ENCODE data around the gene COL18A1. TPM values are rescaled to one million over a fixed set of nuclear protein-coding genes. Genes with fewer than 3 reads are reported as not detected.

COL18A1 gene
- polyA plus RNA-seq, 3 donors = 0.80 to 4.1 (median 1.1) TPM

DNA sequence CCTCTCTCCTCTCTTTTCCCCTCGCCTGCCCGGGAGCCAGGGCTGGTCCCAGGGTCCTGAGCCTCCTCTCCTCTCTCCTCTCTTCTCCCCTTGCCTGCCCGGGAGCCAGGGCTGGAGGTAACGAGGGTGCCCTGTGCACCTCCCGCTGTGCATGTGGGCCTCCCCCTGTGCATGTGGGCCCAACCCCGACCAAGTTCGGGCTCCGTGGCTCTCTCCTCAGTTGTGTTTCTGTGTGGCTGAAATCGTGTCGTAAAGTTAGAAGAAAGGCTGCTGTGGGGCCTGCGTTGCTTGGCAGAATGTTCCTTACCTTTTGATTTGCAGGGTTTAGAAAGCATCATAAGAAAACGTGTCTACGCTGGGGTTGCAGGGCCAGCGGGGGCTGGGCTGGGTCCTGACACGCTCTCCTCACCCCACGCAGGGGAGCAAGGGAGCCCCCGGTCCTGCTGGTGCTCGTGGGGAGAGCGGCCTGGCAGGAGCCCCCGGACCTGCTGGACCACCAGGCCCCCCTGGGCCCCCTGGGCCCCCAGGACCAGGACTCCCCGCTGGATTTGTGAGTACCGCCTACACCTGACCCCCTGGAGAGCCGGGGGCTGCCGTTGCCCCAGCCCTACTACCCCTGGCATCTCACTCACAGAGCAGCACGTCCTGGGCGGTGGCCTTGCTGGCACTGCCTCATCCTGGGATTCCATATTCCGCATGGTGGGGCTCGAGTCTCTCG lies 81.6 kb downstream of the COL18A1 start:
- no peak overlapping the region for H3K27ac Mint-ChIP-seq
- no peak for DNase-seq
- H2AFZ ChIP-seq (ENCODE audit: insufficient read depth, low read depth, low read length, poor library complexity, severe bottlenecking) = no peak overlapping the region
- no peaks in the 10 kb centered on the region for H3K36me3 Mint-ChIP-seq
- no peaks in the 10 kb centered on the region for H3K9me3 Mint-ChIP-seq
- no peaks in the 10 kb centered on the region for H4K20me1 ChIP-seq (ENCODE audit: insufficient read depth, low read length)
- intact Hi-C loops (cut with micrococcal nuclease) = no loop called here
- no peaks in the 10 kb centered on the region for H3K27me3 ChIP-seq (ENCODE audit: control insufficient read depth in 2 of 2, insufficient read depth in 2 of 2, low read length in 2 of 2)
- no peaks in the 10 kb centered on the region for H3K36me3 ChIP-seq (replicated peaks in 1 of 2; ENCODE audit: control insufficient read depth in 1 of 2, insufficient read depth in 2 of 2, low read length in 2 of 2)
- no peak overlapping the region for H3K4me3 Mint-ChIP-seq
- no peaks in the 10 kb centered on the region for H3K9me3 ChIP-seq (replicated peaks in 1 of 2; ENCODE audit: control insufficient read depth in 1 of 2, insufficient read depth in 1 of 2, low read length in 2 of 2)
- no peak overlapping the region for H3K9ac ChIP-seq (ENCODE audit: insufficient read depth, low read length, poor library complexity, severe bottlenecking)
- H3K4me1 ChIP-seq (ENCODE audit: control insufficient read depth in 1 of 2, insufficient read depth in 2 of 2, low read length in 2 of 2) = peaks cover 23 to 27% of the 10 kb centered on the region in 2 donors
- peaks cover 22% of the 10 kb centered on the region for H3K4me1 Mint-ChIP-seq
- TF ChIP-seq CTCF (IDR thresholded peaks at IDR 0.05) = no peak
- WGBS (ENCODE audit: insufficient coverage) = 95% methylated on average over 24 of the region's 29 CpGs
- H3K27me3 Mint-ChIP-seq (ENCODE audit: low read depth in 3 of 3) = peaks cover under 1 to 5% (median 4%) of the 10 kb centered on the region in 3 donors
- no peak overlapping the region for H3K27ac ChIP-seq (ENCODE audit: low read depth in 1 of 2, low read length in 2 of 2)
- H3K4me2 ChIP-seq (replicated peaks; ENCODE audit: extremely low read depth, low read length, poor library complexity, severe bottlenecking) = no peak overlapping the region
- H3K4me3 ChIP-seq (replicated peaks in 1 of 3; ENCODE audit: low read depth in 2 of 3, low read length in 3 of 3) = no peak overlapping the region
- H3K79me2 ChIP-seq (ENCODE audit: insufficient read depth, low read length) = no peaks in the 10 kb centered on the region

- DNase-seq = no peak
- WGBS (ENCODE audit: insufficient coverage) = 97% methylated on average over 28 of the region's 33 CpGs
- peak overlapping the region in 1 of 7 donors; percentile 36 for H3K27ac Mint-ChIP-seq
- intact Hi-C loops (cut with micrococcal nuclease) = no loop called here
- H3K9me3 Mint-ChIP-seq = no peaks in the 10 kb centered on the region
- no peak overlapping the region for H2AFZ ChIP-seq (ENCODE audit: insufficient read depth, low read depth, low read length, poor library complexity, severe bottlenecking)
- H4K20me1 ChIP-seq (ENCODE audit: insufficient read depth, low read length) = no peaks in the 10 kb centered on the region
- no peak overlapping the region for H3K27ac ChIP-seq (ENCODE audit: low read depth in 1 of 2, low read length in 2 of 2)
- no peak overlapping the region for H3K4me3 ChIP-seq (replicated peaks in 1 of 3; ENCODE audit: low read depth in 2 of 3, low read length in 3 of 3)
- no peaks in the 10 kb centered on the region for H3K36me3 Mint-ChIP-seq
- H3K4me2 ChIP-seq (replicated peaks; ENCODE audit: extremely low read depth, low read length, poor library complexity, severe bottlenecking) = no peak overlapping the region
- no peak for TF ChIP-seq CTCF (IDR thresholded peaks at IDR 0.05)
- no peaks in the 10 kb centered on the region for H3K9me3 ChIP-seq (replicated peaks in 1 of 2; ENCODE audit: control insufficient read depth in 1 of 2, insufficient read depth in 1 of 2, low read length in 2 of 2)
- H3K27me3 Mint-ChIP-seq (ENCODE audit: low read depth in 3 of 3) = peaks cover 0 to 6% (median 5%) of the 10 kb centered on the region in 3 donors
- no peaks in the 10 kb centered on the region for H3K36me3 ChIP-seq (replicated peaks in 1 of 2; ENCODE audit: control insufficient read depth in 1 of 2, insufficient read depth in 2 of 2, low read length in 2 of 2)
- peaks cover 18% of the 10 kb centered on the region for H3K4me1 Mint-ChIP-seq
- no peaks in the 10 kb centered on the region for H3K79me2 ChIP-seq (ENCODE audit: insufficient read depth, low read length)
- H3K27me3 ChIP-seq (ENCODE audit: control insufficient read depth in 2 of 2, insufficient read depth in 2 of 2, low read length in 2 of 2) = no peaks in the 10 kb centered on the region
- H3K4me3 Mint-ChIP-seq = no peak overlapping the region
- H3K4me1 ChIP-seq (ENCODE audit: control insufficient read depth in 1 of 2, insufficient read depth in 2 of 2, low read length in 2 of 2) = peaks cover 17 to 21% of the 10 kb centered on the region in 2 donors
- no peak overlapping the region for H3K9ac ChIP-seq (ENCODE audit: insufficient read depth, low read length, poor library complexity, severe bottlenecking)
Measured at GRCh38 chr21:45487161-45487806, 82.3 kb downstream of the COL18A1 start.

Data from CD14-positive monocyte (primary cell).